PC-9 (cell line): Measurements from ENCODE around the gene FAM111B. TPM values are rescaled to one million over a fixed set of nuclear protein-coding genes. Genes with fewer than 3 reads are reported as not detected.
"Not testable (repeated sequence)": the region's sequence is repeated elsewhere in the genome, so short reads cannot be mapped to it uniquely, and the experiment has no call there.

ENCODE experiments used
- BruUV-seq: library from RNA; stranded (reverse); fragments of 400-500 nt; replicated peaks from 2 replicates; lab custom pipeline; 2021; lab: Mats Ljungman, UMichigan
- CTCF ChIA-PET: fragments of 300-600 bp; sonication (Branson Sonifier 250); formaldehyde crosslinking; loops from one replicate; lab custom pipeline; 2022; ENCODE audit warnings: antibody characterized with exemption; lab: Charles Lee
- POLR2A ChIA-PET: fragments of 300-600 bp; sonication (Branson Sonifier 250); formaldehyde crosslinking; loops from one replicate; lab custom pipeline; 2022; ENCODE audit warnings: antibody characterized with exemption; ENCODE audit not compliant: unreplicated experiment; lab: Charles Lee
- DNase-seq, 2 experiments: peaks; one replicate each; pipeline versions ENCODE4 v3.0.0 to v3.0.0-alpha.2; 2015 to 2022; ENCODE audit warnings: mixed read lengths in 1 of 2
- H2AFZ ChIP-seq: fragments of 200-600 bp; sonication (generic); 2 replicates; pipeline ENCODE4 v1.8.1; 2017; ENCODE audit warnings: antibody characterized with exemption
- H3F3A ChIP-seq: fragments of 200-600 bp; sonication (generic); 2 replicates; pipeline ENCODE4 v1.8.1; 2017; ENCODE audit warnings: antibody characterized with exemption, mild to moderate bottlenecking, low read depth; ENCODE audit not compliant: insufficient read depth
- H3K27ac ChIP-seq: fragments of 200-600 bp; sonication (generic); 2 replicates; pipeline ENCODE4 v1.6.1; 2016; ENCODE audit warnings: mixed run types
- H3K27me3 ChIP-seq: fragments of 200-600 bp; sonication (generic); 2 replicates; pipeline ENCODE4 v1.6.1; 2016; ENCODE audit warnings: low read depth, mixed run types; ENCODE audit not compliant: insufficient read depth
- H3K36me3 ChIP-seq: fragments of 200-600 bp; sonication (generic); 2 replicates; pipeline ENCODE4 v1.6.1; 2016; ENCODE audit warnings: low read depth, mixed run types
- H3K4me1 ChIP-seq: fragments of 200-600 bp; sonication (generic); replicated peaks from 2 replicates; pipeline ENCODE4 v1.6.1; 2016; ENCODE audit warnings: mixed run types; ENCODE audit not compliant: insufficient read depth
- H3K4me2 ChIP-seq: fragments of 200-600 bp; sonication (generic); 2 replicates; pipeline ENCODE4 v1.6.1; 2017; ENCODE audit warnings: mixed run types
- H3K4me3 ChIP-seq: fragments of 200-600 bp; sonication (generic); 2 replicates; pipeline ENCODE4 v1.6.1; 2016; ENCODE audit warnings: mixed run types
- H3K79me2 ChIP-seq: fragments of 200-600 bp; sonication (generic); 2 replicates; pipeline ENCODE4 v1.6.1; 2017; ENCODE audit warnings: low read depth, mixed run types
- H3K9me2 ChIP-seq: fragments of 200-600 bp; sonication (generic); 2 replicates; pipeline ENCODE4 v1.8.1; 2017; ENCODE audit warnings: mild to moderate bottlenecking; ENCODE audit not compliant: insufficient read depth
- H3K9me3 ChIP-seq: fragments of 200-600 bp; sonication (generic); 2 replicates; pipeline ENCODE4 v1.8.1; 2016; ENCODE audit warnings: low read depth; ENCODE audit not compliant: insufficient read depth
- H4K20me1 ChIP-seq: fragments of 200-600 bp; sonication (generic); 2 replicates; pipeline ENCODE4 v1.8.1; 2017; ENCODE audit not compliant: insufficient read depth
- CTCF ChIP-seq: fragments of 200-600 bp; sonication (generic); conservative IDR thresholded peaks from 2 replicates; pipeline ENCODE4 v1.6.1; 2017; ENCODE audit warnings: mixed run types, antibody characterized with exemption, mild to moderate bottlenecking, moderate library complexity
- EZH2 ChIP-seq: fragments of 200-600 bp; sonication (generic); IDR thresholded peaks from 2 replicates; pipeline ENCODE4 v1.8.0; 2017; ENCODE audit warnings: antibody characterized with exemption, low read depth
- intact Hi-C: fragments of 100-400 bp; cut with micrococcal nuclease; formaldehyde crosslinking; loops from one replicate; pipeline ENCODE4 v1.10.0; 2022; ENCODE audit not compliant: unreplicated experiment
- total RNA-seq: library from RNA; stranded (reverse); gene quantifications from 2 replicates; pipeline ENCODE4 v1.2.3, GENCODE V29; 2021

The FAM111B gene
- total RNA-seq, 1 experiment from 2014 or later = 12.0 TPM

- Histone ChIP-seq H3K9me3 (peaks cover 8% of the 10 kb centered on the region; the same call in 1 of the 2 replicates), H3K79me2 (no peaks in the 10 kb centered on the region), H3K36me3 (no peaks in the 10 kb centered on the region; the same call in 1 of the 2 replicates), H3K27ac (no peak overlapping the region), H4K20me1 (no peaks in the 10 kb centered on the region), H3K27me3 (no peaks in the 10 kb centered on the region), H3K4me2 (no peak overlapping the region), H3K9me2 (no peaks in the 10 kb centered on the region), H3F3A (no peaks in the 10 kb centered on the region; the same call in 1 of the 2 replicates), H2AFZ (no peak overlapping the region), H3K4me3 (no peak overlapping the region), H3K4me1 (no peaks in the 10 kb centered on the region)
- TF ChIP-seq CTCF (no peak), EZH2 (no peak)
- BruUV-seq = no TSS peak
- intact Hi-C loops = no loop called here
- ChIA-PET POLR2A (no interaction called here), CTCF (no interaction called here)
- no peak for DNase-seq
Measured at GRCh38 chr11:59117774-59118173, 10.7 kb downstream of the FAM111B start.

- ChIA-PET POLR2A (no interaction called here), CTCF (no interaction called here)
- H3K36me3 ChIP-seq = no peaks in the 10 kb centered on the region; the same call in 1 of the 2 replicates
- H2AFZ ChIP-seq = no peak overlapping the region
- no peaks in the 10 kb centered on the region for H4K20me1 ChIP-seq
- no peaks in the 10 kb centered on the region for H3K79me2 ChIP-seq
- peaks cover 15% of the 10 kb centered on the region; the same call in 1 of the 2 replicates for H3K9me3 ChIP-seq
- H3F3A ChIP-seq = no peaks in the 10 kb centered on the region; the same call in 1 of the 2 replicates
- H3K27ac ChIP-seq = no peak overlapping the region
- no TSS peak for BruUV-seq
- no peaks in the 10 kb centered on the region for H3K4me1 ChIP-seq
- no peak overlapping the region for H3K4me2 ChIP-seq
- TF ChIP-seq EZH2 (no peak), CTCF (no peak)
- no peak overlapping the region for H3K4me3 ChIP-seq
- intact Hi-C loops = no loop called here
- no peaks in the 10 kb centered on the region for H3K27me3 ChIP-seq
- no peaks in the 10 kb centered on the region for H3K9me2 ChIP-seq
- no peak for DNase-seq
Measured at GRCh38 chr11:59119826-59120225, 12.8 kb downstream of the FAM111B start.

- Histone ChIP-seq H3K27me3 (no peaks in the 10 kb centered on the region), H2AFZ (peak overlapping the region; percentile 64; the same call in 1 of the 2 replicates), H3K4me1 (no peaks in the 10 kb centered on the region), H3K9me3 (0 out of 2 replicates have a peak, but pooled peaks cover 16% of the 10 kb centered on the region), H3K4me3 (no peak overlapping the region), H3F3A (no peaks in the 10 kb centered on the region), H4K20me1 (no peaks in the 10 kb centered on the region), H3K79me2 (no peaks in the 10 kb centered on the region), H3K4me2 (peak overlapping the region; percentile 59), H3K9me2 (no peaks in the 10 kb centered on the region), H3K36me3 (peaks cover 6% of the 10 kb centered on the region; the same call in 1 of the 2 replicates), H3K27ac (no peak overlapping the region)
- no peak for TF ChIP-seq EZH2
- peak; percentile 94 for TF ChIP-seq CTCF
- BruUV-seq = no TSS peak
- POLR2A ChIA-PET = no interaction called here
- CTCF ChIA-PET = interaction anchor here (0.5 to 1.4 kb wide), 3 partner anchors 22 to 1531 kb away, joined by 3 to 7 read pairs (median 4); partner anchors contain the start of gene DTX4
- DNase-seq = peak; percentile 43 to 78
- intact Hi-C loops = loop anchor here (1.0 kb wide), 3 partner anchors 39 to 482 kb away; no protein-coding TSS in a partner anchor
Measured at GRCh38 chr11:59135648-59136461, 28.8 kb downstream of the FAM111B start.

GRCh38 chr11:59136551-59136950 lies 29.5 kb downstream of the FAM111B start:
- H3K9me2 ChIP-seq, H2AFZ ChIP-seq, H3K4me1 ChIP-seq, DNase-seq, H3K4me3 ChIP-seq, H3F3A ChIP-seq, BruUV-seq, POLR2A ChIA-PET, H3K27ac ChIP-seq, H3K36me3 ChIP-seq, H3K4me2 ChIP-seq, H4K20me1 ChIP-seq, H3K27me3 ChIP-seq, H3K79me2 ChIP-seq: not testable (repeated sequence)
- CTCF ChIA-PET = interaction anchor here (0.5 to 1.4 kb wide), 3 partner anchors 22 to 1532 kb away, joined by 3 to 7 read pairs (median 4); partner anchors contain the start of gene DTX4
- intact Hi-C loops = loop anchor here (1.0 kb wide), 3 partner anchors 39 to 482 kb away; no protein-coding TSS in a partner anchor
- 0 out of 2 replicates have a peak, but pooled peaks cover 11% of the 10 kb centered on the region for H3K9me3 ChIP-seq
